Fibroblast of mammary gland (primary cell): ENCODE data around the gene OPCML.

Experiments
- DNase-seq: peaks from one replicate; pipeline ENCODE4 v3.0.0-alpha.2; 2010; ENCODE audit warnings: low read depth
- H3K4me3 ChIP-seq: 2 replicates; pipeline ENCODE4 v1.5.1; 2011; ENCODE audit warnings: low read depth, mild to moderate bottlenecking, low read length, moderate library complexity; ENCODE audit not compliant: control insufficient read depth
- CTCF ChIP-seq: conservative IDR thresholded peaks from 2 replicates; pipeline ENCODE4 v1.5.1; 2011; ENCODE audit warnings: low read depth, low read length, inconsistent platforms; ENCODE audit not compliant: control insufficient read depth, insufficient read depth

The OPCML gene

GRCh38 chr11:133239575-133239974 is 292.7 kb downstream of the OPCML start:
- H3K4me3 ChIP-seq, result no peak overlapping the region
- DNase-seq, result no peak
- no peak for TF ChIP-seq CTCF

- H3K4me3 ChIP-seq, result no peak overlapping the region
- DNase-seq, result no peak
- TF ChIP-seq CTCF, result no peak
Measured at GRCh38 chr11:133238495-133238894, 293.8 kb downstream of the OPCML start.

- H3K4me3 ChIP-seq, result no peak overlapping the region
- no peak for TF ChIP-seq CTCF
- no peak for DNase-seq
Measured at GRCh38 chr11:133238027-133238426, 294.3 kb downstream of the OPCML start.

- no peak overlapping the region for H3K4me3 ChIP-seq
- no peak for DNase-seq
- no peak for TF ChIP-seq CTCF
Measured at GRCh38 chr11:133235381-133235780, 296.9 kb downstream of the OPCML start.

GRCh38 chr11:133234883-133235282 is 297.4 kb downstream of the OPCML start:
- H3K4me3 ChIP-seq, result no peak overlapping the region
- no peak for TF ChIP-seq CTCF
- DNase-seq, result no peak

GRCh38 chr11:133232665-133233064 is 299.6 kb downstream of the OPCML start:
- no peak for TF ChIP-seq CTCF
- DNase-seq, result no peak
- no peak overlapping the region for H3K4me3 ChIP-seq

- no peak for TF ChIP-seq CTCF
- H3K4me3 ChIP-seq, result no peak overlapping the region
- no peak for DNase-seq
Measured at GRCh38 chr11:133230431-133230830, 301.9 kb downstream of the OPCML start.
